Endometrium (tissue), 2 donors: ENCODE measurements around the gene PRELID3B.
"Not testable (repeated sequence)": the region's sequence is repeated elsewhere in the genome, so short reads cannot be mapped to it uniquely, and the experiment has no call there.

Source experiments
- FAIRE-seq: peaks from 2 replicates; lab custom pipeline; 2012; peaks lifted over from hg19 to GRCh38; lab: Jason Lieb, UNC
- donor health status: control.
- donor health status: control.

Gene PRELID3B

GRCh38 chr20:59025511-59025910 is 17.1 kb downstream of the PRELID3B start:
- no peak for FAIRE-seq

DNA sequence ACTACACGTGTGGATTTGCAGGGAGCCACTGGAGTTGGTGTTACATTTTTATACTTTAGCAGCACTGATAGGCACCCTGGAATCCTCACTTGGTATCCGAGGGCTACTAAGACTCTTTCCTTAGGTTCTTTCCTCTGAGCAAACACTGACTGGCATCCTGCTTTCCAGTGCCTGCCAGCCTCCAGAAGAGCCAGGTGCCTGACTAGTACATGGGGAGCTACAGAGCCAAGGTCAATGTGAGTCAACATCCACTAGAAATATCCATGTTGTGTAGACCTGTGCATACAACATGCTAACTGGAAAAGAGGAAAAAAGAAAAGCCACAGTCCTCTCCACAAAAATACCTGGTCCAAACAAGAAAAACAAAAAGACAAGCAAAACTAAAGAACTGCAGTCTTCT is 17.5 kb downstream of the PRELID3B start:
- no peak for FAIRE-seq

DNA sequence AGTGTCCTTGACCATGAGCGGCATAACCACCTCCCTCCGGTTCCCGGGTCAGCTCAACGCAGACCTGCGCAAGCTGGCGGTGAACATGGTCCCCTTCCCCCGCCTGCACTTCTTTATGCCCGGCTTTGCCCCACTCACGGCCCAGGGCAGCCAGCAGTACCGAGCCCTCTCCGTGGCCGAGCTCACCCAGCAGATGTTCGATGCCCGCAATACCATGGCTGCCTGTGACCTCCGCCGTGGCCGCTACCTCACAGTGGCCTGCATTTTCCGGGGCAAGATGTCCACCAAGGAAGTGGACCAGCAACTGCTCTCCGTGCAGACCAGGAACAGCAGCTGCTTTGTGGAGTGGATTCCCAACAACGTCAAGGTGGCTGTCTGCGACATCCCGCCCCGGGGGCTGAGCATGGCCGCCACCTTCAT is 18.5 kb downstream of the PRELID3B start:
- no peak for FAIRE-seq

- FAIRE-seq: no peak
Observed at GRCh38 chr20:59023616-59024015, 19.0 kb downstream of the PRELID3B start.

DNA sequence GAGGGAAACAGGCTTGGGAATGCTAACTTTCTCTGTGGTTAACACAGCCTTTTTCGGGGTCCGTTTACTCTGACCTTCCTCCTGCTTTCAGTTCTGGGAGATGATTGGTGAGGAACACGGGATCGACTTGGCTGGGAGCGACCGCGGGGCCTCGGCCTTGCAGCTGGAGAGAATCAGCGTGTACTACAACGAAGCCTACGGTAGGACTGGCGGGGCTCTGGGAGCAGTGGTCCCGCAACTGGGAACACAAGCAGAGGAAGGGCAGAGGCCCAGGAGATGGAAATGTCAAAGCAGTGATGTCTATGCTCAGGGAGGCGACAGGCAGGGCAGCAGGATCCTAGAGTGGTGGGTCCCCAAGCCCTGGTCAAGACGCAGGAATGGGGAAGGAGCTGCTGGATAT is 19.8 kb downstream of the PRELID3B start:
- FAIRE-seq: no peak

- FAIRE-seq: no peak
Observed at GRCh38 chr20:59020938-59021551, 21.5 kb downstream of the PRELID3B start.

GRCh38 chr20:59019217-59019616 is 23.4 kb downstream of the PRELID3B start, which contains the start of gene TUBB1:
Gene TUBB1, plus strand, starts transcription at chr20:59019429. Its CDS starts 94 bp downstream, at chr20:59019523.
- no peak for FAIRE-seq

DNA sequence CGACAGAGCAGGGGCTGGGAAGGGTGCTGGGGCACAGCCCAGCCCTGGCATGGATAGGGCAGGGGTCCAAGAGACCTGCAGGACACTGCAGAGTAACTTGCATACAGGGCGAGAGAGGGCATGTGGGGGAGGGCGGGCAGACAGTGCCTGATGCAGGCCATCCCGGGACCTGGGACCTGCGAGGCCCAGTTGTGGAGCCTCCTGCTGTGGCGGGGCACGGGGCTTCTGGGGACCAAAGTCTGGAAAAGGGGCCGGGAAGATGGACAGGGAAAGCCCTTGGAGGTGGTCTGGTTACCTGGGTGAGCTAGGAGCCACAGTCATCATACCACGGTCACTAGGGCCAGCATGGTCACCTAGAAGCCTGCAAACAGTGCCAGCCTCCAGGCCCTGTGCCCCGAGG is 23.8 kb downstream of the PRELID3B start:
- no peak for FAIRE-seq

DNA sequence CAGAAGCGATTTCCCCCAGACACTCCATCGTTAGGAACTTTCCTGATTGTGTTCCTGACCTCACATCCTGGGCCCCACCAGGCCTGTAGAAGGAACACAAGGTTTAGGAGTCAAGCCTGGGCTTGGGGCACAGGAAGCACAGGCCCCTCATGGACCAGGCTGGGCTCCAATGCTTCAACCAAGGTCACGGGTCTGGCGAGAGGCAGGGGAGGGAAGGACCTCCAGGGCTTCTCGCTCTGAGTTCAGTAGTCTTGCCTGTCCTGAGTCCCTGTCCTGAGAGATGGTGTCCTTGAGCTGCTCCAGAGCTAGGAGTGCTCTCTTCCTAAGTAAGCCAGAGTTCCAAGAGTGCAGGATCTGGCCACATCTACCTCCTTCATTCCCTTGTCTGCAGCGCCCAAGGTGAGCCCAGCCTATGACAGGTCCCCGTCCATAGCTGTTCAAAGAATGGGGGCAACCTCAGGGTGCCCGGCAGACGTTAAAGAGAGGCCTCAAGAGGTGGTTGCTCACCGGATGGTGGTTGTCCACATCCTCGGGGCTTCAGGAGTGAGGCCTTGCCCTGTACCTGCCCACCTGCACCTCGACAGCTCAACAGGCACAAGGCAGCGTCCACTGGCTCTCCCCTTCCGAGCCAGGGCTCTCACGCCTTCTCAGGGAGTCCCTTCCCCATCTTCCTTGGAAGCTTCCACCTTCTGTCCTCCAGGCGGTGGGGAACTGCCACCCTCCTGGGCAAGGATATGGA is 24.9 kb downstream of the PRELID3B start:
- no peak for FAIRE-seq

DNA sequence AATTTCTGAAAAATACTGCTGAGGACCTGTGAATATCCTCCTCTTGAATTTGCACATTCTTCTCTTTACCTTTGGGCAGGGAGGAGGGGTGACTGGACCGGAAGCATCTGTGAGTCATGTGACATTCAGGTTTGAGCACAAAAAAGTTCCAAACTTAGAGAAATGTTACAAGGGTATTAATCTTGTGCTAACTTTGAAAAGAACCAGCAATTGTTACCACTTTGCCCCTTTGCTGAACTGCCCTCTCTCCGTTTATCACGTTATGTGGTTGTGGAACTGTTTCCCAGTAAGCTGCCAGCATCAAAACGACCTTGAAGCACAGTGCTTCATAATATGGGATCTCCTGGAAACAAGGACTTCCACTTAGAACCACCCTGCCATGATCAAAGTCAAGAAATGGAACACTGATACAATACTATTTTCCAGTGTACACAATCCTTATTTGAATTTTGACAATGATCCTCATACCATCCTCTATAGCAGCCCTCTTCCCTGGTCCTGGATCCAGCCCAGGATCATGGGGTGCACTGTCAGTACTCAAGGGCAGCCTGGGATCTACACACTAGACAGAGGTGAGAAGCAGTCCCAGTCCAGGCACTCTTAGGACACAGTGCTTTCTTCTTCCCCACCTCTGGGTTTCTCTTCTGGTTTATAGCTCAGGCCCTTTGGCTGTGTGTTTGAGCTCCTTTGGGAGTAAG is 25.6 kb downstream of the PRELID3B start:
- FAIRE-seq: no peak

DNA sequence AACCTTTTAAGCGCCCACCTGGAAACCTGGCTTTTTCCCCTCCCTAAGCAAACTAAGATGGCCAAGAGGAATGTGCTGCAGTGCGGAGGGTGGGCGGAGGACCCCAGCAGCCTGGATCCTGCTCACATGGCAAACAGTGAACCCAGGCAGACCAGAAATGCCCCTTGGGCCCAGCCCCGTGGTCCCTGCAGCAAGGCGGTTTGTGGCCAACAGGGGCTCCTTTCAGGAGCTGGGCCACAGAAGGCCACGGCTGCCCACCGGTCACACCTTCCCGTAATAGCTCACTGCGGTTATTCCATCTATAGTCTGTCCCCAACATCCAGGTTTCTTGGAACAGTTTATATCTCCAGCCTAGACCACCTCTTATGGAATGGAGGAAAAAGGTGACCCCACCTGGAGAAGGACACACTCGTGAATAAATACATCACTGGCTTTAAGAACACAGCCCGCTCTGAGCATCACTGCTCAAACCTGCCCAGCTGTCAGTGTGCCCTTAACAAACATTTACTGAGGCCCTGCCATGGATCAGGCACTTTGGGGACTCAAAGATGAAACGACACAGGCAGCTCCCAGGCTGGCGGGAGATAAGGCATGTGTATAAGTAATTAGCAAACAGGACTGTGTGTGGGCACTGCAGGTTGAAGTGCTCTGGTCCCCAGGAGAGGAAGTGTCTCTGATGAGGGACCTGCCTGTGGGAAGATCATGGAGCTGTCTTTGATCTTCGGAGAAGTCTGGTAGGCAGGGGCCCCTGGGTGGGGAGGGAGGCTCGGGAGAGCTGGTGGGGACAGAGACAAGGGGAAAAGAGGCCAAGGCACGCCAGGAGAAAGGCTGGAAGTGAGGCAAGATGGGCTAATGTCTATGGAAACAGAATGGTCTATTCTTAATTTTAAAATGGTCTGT is 26.5 kb downstream of the PRELID3B start:
- no peak for FAIRE-seq

GRCh38 chr20:59015411-59015810 is 27.2 kb downstream of the PRELID3B start:
- no peak for FAIRE-seq

DNA sequence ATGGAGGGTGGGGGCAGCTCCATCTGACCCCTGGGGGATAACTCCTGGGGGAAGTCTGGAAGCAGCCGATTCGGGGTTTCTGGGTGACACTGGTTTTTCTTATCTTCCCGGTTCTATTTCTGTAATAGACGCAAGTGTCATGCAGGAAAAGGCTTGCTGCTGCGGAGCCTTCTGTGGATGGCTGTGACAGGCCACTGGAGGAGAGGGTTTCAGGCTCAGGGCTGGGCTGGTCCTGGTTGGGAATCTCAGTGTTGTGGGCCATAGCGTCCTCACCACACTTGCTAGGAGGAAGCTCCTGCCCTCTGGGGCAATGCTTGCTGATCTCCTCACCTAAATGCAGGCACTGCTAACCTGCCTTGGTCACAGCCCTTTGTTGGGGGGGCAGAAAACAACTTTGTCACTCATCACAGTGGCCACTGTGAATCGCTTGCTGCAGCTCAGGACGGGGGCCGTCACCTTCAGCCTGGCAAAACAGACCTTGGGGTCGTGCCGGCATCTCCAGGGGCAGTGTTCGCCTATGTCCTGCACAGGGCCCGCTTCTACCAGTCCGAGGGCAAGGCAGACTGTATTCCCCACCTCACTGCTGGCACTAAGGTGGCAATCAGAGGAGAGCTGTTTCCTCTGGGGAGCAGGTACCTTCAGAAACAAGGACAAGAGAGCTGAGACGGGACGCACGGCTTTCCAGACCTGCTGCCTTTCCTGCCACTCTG is 27.8 kb downstream of the PRELID3B start:
- FAIRE-seq: no peak

DNA sequence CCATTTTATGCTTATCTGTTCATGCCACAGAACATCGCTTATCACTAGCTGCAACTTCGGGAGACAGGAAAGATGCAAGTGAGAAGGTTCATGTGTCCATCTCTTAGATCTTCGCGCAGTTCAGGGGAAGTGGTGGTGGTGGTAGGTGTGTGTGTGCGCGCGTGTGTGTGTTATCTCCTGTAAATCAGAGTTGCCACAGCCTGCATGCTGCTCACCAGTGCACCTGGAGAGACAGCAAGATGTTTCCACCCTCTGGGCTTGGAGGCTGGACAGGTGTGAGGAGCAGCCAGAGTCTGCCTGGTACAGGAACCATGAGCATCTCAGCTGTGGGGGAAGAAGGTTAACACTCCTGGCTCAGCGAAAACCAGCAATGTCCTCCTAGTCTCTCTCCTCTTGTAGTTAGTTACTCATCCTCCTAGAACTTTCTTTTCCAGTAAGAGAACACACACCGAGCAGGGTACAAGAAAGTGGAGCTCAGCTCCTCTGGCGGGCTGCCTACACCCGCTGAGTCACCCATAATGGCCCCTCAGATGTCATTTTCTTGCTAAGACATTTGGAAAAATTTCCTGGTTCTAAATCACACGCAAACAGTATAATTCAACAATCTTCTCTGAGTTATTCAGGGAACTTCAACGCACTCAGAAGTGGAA is 28.5 kb downstream of the PRELID3B start:
- no peak for FAIRE-seq

DNA sequence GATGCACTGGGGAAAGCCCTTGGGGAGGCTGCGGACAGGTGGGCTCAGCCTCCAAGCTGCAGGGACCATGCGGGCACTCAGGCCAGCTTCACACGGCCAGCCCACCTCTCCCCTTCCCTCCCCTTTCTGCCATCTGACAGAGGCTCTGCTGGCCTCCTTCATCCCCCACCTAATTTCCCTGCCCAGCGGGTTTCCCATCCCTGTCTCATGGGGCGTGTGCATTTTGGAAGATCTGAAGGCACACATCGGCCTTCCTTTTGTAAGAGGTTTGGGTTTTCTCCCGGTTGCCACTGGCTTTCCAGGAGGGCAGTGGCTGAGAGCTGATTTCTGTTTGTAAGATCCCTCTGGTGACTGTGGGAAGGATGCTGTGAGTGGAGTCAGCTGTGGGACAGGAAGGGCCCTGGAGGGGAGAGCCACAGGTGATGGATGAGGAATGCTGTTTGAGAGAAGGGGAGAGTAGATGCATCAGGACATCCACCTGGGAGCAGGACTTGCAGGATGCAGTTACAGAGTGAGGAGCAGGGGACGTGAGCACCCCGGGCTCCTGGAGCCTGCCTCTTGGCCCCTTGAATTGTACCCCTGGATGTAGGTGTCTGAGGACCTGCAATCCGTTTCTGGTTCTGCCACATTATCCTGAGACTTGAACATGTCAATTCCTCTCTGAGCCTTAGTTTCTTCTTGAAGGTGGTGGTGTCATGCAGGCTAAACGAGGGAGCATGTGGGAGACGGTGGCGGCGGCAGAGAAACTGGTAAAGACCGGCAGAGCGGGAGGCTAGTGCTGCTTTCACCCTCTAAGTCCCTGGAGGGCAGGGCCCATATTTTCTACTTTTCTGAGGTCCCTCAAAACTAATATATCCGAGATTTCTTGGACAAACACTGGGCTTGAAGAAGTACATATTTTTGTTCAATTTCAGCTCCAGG is 29.3 kb downstream of the PRELID3B start:
- FAIRE-seq: no peak

DNA sequence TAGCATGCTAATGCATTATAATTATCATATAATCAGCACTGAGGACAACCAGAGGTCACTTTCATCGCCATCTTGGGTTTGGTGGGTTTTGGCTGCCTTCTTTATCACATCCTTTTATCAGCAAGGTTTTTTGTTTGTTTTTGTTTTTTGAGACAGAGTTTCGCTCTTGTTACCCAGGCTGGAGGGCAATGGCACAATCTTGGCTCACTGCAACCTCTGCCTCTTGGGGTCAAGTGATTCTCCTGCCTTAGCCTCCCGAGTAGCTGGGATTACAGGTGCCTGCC is 30.8 kb downstream of the PRELID3B start:
- not testable (repeated sequence) for FAIRE-seq

DNA sequence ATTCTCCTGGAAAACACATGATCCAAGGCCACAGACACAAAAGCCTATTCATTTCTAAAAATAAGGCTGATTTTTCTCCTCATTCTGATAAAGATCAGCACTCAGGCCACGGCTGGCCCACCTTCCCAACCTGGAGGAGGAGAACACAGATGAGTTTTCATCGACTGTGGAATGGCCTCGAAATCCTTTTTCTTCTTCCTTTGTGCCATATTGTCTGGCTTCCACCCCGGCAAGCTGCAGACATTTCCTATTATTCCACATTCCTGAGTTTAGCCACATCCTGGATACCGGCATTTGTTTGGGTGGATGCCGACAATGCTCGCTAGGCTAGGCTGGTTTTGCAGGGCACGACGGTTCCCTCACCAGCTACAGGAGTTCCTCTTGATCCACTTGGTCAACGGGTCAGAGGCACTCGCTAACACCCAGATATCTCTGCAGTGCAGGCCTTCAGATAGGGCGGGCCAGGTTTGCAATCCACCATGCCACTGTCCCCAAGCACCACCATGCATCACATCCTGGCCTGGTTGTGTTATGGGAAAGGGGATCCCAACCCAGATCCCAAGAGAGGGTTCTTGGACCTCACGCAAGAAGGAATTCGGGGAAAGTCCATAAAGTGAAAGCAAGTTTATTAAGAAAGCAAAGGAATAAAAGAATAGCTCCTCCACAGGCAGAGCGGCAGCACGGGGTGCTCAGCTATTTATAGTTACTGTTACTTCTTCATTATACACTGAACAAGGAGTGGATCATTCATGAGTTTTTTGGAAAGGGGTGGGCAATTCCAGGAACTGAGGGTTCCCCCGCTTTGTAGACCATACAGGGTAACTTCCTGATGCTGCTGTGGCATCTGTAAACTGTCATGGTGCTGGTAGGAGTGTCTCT is 31.4 kb downstream of the PRELID3B start:
- FAIRE-seq: no peak

DNA sequence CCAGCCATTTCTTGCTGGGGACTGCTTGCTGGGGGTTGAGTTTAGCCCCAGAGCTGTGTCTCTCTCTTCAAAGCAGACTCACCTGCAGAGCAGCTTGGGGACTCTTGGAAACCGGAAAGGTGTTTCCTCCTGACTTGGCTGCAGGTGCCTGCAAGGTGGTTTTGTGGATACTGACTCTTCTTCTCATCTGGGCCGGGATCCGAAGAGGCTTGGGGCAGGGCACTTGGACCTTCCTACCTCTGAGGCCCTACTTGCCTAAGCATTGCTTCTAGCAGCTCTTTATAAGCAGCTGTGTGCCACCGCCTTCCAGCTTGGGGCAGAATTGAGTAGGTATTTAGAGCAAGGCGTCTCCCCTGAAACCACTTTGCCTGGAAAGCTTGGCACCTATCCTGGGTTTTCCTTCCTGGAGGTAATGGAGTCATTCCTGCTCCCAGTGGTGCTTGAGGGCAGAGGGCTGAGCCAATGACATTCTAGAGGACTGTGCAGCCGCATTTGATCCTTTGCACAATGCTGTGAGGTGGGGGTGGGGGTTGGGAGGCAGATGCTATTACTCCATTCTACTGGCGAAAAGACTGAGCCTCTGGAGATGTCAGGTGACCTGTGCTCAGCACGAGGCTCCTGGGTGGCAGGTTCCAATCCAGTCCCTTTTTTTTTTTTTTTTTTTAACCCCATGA is 32.1 kb downstream of the PRELID3B start:
- FAIRE-seq: no peak
